GM18526 (cell line): ENCODE results near the gene SDHB.

Experiments used
- POLR2A ChIP-seq: IDR thresholded peaks from 3 replicates; pipeline ENCODE4 v1.6.1; 2011; ENCODE audit not compliant: insufficient read length; ENCODE audit errors: extremely low read depth

The SDHB gene

DNA sequence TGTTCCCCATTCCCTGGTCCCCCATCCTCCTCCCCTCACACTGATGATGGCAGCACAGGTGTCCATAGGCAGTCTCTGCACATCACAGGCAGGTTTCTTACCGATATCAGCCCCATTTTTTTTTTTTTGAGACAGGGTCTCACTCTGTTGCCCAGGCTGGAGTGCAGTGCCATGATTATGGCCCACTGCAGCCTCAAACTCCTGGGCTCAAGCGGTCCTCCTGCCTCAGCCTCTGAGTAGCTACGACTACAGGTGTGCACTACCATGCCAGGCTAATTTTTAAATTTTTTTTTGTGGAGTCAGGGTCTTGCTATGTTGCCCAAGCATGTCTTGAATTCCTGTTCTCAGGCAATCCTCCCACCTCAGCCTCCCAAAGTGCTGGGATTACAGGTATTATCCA lies 28.9 kb upstream of the SDHB start:
- TF ChIP-seq POLR2A = no peak

DNA sequence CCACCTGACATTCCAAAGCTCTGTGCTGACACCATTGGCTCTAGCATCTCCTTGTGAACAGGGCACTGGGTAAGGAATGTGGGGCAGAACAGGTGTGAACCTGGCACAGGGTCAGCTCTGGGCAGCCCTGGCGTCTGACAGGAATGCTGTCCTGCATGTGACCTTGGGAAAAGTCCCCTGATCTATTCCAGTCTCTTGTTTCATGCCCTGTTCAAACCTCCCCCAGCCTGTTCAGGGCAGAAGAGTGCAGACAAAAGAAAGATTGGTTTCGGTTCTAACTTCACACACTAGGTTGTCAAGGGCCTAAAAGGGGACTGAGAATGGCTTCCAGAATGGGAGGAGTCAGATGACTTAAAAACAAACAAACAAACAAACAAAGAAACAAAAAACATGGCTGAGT lies 27.6 kb upstream of the SDHB start:
- no peak for TF ChIP-seq POLR2A

DNA sequence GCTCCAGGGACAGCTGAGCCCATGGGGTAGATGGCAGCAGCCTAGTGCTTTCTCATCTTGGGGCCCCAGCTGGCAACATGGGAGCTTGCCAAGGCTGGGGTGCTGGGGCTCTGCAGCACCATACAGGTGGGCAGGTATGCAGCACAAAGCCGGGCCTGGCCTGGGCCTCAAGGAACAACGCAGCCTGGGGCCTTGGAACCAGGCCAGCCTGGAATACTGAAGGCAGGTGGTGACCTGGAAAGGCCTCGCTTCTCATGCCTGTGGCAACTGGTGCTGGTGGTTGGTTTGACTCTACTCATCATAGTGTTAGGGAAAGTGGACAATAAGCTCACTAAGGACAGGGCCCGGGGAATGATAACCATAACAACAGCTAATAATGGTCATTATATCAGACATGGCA lies 27.0 kb upstream of the SDHB start:
- TF ChIP-seq POLR2A = no peak

DNA sequence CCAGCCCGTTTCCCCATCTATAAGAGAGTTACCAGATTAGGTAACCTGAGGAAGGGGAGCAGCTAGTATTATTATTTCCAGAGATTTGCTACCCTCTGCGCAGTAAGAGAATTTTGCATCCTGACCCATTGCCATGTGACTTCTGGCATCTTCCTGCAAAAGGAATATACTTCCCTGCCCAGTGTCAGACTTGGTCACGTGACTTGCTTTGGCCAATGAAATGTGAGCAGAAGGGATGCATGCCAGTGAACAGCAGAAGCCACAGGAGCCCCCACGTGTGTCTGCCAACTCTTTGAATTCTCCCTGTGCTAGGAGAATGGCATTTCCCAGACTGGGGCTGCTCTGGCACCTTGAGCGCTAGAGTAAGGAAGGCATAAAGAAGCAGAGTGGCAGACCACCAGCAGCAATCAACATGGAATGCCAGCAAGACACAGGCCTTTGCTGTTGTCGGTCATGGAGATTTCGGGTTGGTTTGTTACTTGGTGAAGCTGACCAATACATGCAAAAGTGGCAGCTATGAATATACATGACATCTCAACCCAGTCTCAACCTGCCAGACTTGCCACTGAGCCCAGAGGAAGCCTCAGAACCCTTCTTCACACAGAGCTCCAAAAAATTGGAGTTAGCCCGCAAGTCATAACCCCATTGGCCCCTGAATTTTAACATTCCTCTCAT lies 26.4 kb upstream of the SDHB start:
- no peak for TF ChIP-seq POLR2A

DNA sequence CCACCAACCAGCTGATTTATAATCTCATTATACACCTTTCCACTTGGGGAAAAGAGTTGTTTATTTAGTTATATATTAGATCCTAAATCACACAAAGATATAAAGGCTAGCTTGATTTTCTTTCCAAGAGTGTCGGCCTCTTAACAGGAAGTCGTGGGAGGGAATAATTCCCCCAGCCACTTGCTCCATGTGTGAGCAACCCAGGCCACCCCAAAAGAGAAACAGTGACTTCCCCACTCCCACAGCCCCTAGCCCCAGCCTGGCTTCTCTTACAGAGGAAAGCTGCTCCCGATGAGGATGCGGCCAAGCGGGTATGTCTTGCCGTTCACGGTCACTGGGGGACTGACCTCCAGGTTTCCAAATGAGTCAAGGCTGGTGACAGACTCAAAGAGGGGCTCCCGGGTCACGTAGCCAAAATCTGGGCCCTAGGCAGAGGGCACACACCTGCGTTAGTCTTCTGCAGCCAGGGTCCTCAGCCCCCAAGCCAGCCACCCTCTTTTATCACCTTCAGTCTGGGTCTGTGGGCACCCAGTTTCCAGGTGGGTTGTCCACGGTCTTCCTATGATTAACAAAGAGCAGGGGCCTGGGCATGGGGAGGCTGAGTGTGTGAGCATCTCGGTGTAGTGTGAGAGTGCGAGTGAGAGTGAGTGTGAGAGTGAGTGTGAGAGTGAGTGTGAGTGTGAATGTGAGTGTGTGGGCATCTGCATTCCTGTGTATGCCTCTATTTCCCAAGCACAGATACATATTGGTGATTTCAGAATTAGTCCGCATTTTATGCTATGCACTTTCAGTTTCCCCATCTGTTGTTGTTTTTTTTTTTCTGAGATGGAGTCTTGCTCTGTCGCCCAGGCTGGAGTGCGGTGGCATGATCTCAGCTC lies 25.4 kb upstream of the SDHB start:
- no peak for TF ChIP-seq POLR2A

DNA sequence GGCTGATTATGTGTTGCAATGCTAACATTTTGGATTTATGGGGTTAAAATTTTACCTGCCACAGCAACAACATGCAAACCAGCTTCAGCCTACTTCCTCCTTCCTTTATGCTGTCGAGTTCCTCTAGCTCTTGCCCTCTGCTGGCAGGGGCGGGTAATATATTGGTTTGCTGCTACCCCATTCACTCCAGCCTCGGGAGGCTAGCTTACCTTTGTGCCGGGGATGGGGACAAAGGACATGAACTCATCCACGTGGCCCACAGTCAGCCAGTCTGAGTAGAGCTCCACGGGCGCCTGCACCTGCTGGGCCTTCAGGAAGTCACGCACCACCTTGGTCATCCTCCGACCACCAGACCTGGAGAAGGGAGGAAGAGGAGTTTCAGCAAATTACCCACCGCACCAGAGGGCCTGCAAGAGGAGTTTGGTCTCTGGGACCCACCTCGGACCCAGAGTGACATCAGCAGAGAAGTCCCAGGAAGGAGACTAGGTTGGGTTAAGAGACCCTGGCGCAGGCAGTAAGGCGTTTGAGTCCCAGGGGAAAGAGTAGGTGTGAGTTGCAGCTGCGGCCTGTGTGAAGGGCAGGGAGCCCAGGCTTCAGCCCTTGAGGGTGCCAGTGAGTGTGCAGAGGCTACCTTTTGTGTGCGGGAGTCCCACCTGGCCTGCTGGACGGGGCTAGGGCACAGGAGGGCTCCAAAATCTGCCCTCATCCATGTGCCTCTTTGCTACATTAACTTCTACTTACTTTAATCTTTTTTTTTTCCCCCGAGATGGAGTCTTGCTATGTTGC lies 21.8 kb upstream of the SDHB start:
- TF ChIP-seq POLR2A = no peak

DNA sequence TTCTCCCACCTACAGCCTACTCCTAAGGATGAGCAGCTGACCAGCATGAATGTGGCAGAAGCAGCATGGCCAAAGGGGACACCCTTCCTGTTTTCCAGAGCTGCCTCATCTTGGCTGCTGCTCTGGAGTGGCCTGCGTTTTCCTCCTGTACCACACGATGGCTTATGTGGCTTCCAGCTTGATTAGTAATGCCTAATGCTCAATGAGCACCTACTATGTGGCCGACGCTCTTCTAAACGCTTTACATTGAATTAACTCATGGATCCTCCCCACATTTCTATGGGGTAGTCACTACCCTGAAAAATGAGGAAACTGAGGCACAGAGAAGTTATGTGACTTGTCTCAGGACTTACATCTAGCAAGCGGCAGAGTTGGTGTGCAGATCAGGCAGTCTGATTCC lies 18.0 kb upstream of the SDHB start:
- no peak for TF ChIP-seq POLR2A

DNA sequence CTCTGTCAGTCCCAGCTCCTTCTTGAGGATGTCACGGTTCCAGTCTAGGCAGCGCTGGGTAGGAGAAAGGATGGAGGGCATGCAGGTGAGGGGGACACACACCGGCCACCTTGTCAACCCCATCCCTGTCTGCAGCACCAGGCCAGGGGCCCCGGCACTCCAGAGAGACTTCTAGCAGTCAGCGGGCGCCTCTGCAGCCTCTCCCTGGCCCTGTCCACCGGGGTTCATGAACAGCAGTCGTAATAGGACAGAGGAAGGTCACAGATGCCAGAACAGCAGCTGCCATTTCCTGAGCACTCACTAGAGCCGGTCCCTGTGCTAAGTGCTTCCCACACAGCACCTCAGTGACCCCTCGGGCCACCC lies 16.3 kb upstream of the SDHB start:
- TF ChIP-seq POLR2A = no peak

DNA sequence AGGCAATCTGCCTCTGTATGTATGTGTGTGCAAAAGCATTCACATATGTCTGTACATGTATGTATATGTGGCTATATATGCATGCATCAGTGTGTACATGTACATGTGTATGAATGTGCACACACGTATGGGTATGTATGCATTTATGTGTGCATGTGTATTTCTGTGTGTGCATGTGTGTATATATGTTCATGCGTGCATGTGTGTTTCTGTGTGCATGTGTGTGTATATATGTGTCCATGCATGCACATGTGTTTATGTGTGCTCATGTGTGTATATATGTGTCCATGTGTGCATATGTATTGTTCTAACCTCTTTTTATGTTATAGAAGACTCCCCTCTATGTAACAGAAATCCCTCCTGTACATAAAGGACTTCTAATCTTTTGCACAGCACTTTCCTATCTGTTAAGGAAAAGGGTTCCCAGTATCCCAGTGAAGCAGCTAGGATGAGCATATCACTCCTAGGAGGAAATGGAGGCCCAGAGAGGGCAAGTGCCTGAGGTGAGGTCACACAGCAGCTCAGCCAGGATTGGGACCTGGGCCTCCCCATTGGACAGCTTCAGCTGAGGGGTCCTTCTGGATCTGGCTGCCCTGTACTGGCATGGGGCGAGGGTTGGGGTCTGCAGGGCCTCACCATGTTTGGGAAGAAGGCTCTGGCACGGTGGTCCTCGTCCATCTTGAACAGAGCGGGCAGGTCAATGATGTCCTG lies 15.8 kb upstream of the SDHB start:
- TF ChIP-seq POLR2A = no peak

DNA sequence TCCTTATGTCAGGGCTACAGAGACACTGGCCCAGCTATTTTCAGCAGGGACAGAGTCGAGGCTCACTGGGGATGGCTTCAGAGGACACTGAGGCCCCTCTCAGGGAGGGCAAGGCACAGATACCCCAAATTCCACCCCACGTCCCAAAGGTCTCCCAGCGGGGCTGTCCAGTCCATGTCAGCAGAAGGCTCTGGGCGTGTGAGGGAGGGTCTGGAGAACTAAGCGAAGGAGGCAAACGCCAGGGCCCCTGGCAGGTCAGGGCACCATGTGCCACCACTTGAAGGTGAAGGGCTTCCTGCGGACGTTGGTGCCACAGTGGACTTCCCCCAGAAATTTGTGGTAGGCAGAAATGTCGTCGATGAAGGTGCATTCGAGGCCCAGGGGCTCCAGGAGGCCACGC lies 15.0 kb upstream of the SDHB start:
- TF ChIP-seq POLR2A = no peak

DNA sequence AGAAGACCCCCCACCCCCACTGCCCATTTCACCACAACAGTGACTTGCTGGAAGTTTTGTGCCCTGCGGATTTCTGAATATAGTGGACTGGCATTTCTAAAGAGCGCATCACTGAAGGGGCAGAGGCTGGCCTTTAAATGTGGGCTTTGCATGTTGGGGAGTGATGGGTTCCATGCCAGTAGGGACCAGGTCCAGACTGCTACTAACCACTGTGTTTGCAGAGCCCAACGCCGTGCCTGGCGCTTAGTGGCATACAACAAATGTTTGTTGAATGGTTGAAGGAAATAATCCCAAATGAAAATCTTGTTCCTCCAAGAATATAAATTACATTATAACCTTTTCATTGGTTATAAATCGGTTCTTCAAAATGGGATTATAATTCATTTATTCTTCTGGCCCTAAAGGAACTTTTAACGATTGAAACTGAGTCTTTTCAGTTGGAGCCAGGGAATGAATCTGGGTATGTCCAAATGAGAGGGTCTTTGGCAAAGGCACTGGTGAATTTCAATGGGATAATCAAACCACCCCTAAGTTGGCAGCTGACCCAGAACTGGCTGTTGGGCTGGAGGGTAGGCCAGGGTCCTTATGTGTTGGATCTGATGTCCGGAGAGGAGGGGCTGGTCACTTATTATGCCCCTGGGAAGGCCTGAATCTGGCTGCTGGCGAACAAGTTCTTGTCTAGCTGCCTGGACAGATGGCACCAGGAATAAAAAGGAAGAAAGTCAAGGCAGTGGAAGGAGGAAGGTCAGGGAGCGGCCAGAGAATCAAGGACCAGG lies 13.8 kb upstream of the SDHB start:
- no peak for TF ChIP-seq POLR2A

DNA sequence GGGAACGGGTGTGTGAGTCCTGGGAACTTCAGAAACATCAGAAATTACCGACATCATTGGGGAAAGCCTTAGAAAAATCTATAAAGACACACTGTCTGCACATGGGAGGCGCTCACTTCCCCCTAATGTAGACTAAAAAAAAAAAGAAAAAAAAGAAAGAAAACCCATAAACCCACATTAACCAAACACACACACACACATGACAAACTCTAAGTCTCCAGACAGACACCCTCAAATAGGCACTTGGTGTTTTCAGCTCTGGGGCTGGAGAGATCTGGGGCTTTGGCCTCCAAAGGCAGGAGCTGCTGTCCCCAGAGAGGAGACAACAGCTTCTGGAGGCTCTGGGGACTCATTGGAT lies 13.2 kb upstream of the SDHB start:
- no peak for TF ChIP-seq POLR2A

DNA sequence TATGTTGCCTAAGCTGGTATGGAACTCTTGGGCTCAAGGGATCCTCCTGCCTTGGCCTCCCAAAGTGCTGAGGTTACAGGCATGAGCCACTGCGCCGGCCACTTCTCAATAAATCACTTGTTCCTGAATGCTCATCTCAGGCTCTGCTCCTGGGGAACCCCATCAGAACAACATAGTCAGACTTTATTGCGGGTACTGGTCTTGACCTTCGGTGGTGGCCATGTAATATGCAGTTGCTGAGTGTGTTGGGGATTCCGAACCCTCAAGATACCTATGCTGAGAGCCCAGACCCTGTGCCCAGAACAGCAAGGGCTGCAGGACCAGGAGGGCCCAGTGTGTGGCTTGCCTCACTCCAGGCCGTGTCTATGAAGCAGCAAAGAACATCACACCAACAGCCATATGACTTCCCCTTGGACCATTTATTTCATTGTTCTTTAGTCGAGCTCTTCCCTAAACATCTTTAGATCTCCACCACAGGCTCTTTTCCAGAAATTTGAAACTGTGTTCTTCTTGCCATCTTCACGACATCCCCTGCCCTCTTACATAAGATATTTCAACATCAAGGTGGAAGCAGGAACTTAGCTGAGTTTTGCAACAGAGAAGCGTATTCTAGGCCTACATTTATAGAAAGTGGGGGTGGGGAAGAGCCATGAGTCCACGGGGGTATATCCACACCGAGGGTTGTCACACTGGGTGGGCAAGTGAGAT lies 12.7 kb upstream of the SDHB start:
- no peak for TF ChIP-seq POLR2A

DNA sequence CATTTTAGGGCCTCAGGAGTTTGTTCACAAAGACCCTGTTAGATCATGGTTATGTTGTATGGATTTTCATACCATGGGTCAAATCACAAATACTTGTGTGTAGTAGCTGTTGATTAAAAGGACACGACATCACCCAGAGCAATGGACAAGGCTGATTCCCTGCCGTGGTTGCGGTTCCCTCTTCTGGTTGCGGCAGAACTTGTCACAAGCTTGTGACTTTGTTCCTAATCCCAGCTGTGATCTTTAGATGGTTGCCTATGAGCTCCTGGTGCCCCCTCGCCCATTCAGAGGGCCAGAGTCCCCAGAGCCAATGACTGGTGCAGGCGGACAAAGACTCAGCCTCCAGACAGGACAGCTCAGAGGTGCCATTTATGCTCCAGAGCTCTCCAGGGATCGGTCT lies 11.8 kb upstream of the SDHB start:
- TF ChIP-seq POLR2A = no peak

DNA sequence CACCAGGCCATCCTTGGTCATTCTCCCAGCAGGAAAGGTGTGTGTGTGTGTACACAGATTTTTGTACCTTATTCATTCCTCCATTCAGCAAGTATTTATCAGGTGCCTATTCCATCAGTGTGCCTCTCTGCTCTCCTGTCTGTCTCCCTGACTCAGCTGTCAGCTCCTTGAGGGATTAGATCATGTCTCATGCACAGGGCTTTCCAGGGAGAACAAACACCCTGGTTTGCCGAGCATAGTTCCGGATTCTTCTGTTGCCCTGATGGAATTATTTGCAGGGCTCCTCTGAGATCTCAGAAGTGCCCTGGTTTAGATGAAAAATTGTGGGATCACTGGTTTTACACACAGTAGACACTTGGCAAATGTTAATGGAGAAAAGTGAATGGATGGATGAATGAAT lies 8.1 kb upstream of the SDHB start:
- no peak for TF ChIP-seq POLR2A

DNA sequence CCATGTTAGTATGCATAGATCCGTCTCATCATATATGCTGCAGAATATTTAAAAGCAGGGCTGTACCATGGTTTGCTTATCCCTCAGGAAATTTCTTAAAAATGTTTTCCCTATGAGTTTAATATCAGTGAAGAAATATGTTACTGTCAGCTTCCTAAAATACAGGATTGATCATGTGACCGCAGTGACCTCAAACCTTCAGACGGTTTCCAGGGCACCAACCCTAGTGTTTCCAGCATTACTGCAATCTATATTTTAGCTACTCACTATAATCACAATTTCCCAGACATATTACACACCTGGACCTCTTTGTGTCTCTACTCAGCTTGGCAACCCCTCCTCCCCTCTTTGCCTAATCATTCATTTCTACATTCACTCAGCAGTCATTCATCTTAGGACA lies 7.7 kb upstream of the SDHB start:
- no peak for TF ChIP-seq POLR2A
